GM21717 (cell line): ENCODE measurements around the gene STXBP2.

Source experiments
- ATAC-seq: cut with Tn5 transposase; IDR thresholded peaks from one replicate; pipeline ENCODE4 v1.9.1; 2021; ENCODE audit warnings: mild to moderate bottlenecking, moderate library complexity; ENCODE audit not compliant: unreplicated experiment

Gene STXBP2

GRCh38 chr19:7612282-7613274 is 24.3 kb upstream of the STXBP2 start:
- ATAC-seq, result no peak

DNA sequence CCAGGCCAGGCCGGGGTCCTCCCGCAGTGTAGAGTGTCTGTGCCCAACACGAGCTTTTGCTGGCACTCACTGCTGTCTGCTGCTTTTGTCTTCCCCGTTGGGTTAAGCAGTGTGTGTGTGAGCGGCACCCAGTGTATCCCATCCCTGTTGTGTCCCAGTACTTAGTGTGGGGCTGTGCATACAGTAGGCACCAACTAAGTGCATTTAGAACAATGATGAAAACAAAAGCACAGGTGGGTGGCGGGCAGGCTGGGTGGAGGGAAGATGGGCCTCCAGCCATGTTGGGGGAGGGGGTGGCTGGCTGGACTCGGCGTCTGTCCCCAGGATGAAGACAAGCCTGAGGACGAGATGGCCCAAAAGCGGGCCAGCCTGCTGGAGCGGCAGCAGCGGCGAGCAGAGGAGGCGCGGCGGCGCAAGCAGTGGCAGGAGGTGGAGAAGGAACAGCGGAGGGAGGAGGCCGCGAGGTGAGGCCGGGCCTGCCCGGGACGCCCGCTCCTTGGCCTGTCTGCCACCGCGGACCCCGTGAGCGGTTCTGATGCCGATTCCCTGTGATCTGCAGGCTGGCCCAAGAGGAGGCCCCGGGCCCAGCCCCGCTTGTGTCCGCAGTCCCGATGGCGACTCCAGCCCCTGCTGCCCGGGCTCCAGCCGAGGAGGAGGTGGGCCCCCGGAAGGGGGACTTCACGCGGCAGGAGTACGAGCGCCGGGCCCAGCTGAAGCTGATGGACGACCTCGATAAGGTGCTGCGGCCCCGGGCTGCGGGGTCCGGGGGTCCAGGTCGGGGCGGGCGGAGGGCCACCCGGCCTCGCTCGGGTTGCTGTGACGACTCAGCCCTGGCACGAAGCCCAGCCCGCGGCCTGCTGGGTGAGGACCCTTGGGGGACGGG is 21.8 kb upstream of the STXBP2 start:
- ATAC-seq, result no peak

- no peak for ATAC-seq
Measured at GRCh38 chr19:7617172-7617571, 19.7 kb upstream of the STXBP2 start.

GRCh38 chr19:7617735-7618134 is 19.2 kb upstream of the STXBP2 start:
- no peak for ATAC-seq

- ATAC-seq, result no peak
Measured at GRCh38 chr19:7618348-7618747, 18.6 kb upstream of the STXBP2 start.

- ATAC-seq, result no peak
Measured at GRCh38 chr19:7618771-7619510, 18.0 kb upstream of the STXBP2 start.

DNA sequence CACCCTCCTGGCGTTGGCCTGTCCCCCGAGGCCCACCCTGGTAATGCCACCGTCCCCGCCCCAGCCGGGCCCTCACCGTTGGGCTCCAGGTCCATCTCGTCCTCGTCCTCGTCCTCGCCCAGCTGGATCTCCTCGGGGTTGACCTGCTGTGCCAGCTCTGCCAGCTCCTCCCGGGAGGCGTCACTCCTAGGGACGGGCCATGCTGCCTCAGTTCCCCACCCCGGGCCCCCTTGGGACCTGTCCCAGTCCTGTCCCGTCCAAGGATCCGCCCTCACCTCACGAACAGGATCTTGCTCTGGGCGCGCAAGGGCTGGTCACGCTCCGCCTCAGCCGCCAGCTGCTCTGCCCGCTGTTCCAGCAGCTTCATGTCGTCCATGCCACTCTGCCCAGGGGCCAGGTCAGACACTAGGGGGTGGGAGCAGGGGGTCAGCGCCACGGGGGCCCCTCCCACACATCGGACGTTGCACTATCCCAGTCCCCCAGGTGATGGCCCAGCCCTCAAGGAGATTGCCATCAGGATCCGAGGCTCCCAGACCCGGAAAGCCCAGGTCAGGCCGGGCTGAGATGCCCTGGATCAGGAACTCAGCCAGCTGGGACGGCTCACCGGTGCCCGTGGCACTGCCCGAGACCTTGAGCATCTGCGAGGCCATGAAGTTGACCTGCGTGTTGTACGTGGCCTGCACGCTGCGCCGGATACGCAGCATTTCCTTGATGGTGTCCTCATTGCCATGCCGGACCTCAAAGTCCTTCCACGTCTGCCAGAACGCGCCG is 17.1 kb upstream of the STXBP2 start:
- ATAC-seq, result no peak

DNA sequence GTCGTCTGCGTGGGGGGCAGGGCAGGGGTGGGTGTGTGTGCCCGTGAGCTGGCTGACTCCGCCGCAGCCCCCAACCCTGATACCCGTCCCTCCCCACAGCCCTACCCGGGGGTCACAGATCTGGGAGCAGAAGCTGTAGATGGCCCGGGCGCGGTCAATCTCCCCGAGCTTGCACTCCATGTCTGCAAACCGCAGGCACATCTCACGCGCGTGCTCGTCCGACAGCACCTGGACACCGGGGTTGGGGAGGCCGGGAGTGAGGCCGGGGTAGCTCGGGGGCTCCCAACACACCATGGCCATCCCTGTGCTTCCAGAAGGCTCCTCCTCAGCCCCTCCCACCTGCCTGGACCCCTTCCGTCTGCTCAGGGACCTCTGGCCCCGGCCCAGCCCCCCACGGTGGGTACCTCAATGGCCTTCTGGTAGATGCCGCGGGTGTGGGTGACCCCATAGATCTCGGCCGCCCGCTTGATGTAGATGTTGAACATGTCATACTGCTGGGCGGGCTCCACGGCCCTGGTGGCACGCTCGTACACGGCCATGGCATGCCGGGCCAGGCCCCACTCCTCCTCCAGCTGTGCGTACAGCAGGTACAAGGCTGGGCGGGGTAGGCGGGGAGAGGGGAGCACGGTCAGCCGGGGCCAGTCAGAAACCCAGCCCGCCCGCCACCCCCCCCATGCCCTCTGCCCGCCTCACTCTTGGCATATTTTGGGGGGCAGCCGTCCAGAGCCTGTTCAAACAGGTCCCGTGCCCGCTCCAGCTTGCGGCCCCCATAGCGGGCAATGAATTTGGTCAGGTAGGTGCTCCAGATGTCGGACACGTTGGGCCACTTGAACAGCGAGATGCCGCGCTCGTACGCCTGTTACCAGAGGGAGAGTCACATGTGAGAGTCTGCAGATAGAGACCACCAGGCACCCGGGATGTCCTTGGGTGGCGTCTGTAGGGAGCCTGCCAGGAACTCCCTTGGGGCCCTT is 16.2 kb upstream of the STXBP2 start:
- no peak for ATAC-seq

- no peak for ATAC-seq
Measured at GRCh38 chr19:7622933-7623685, 13.8 kb upstream of the STXBP2 start.

- ATAC-seq, result no peak
Measured at GRCh38 chr19:7623725-7624603, 12.9 kb upstream of the STXBP2 start.

GRCh38 chr19:7624810-7625209 is 12.1 kb upstream of the STXBP2 start:
- ATAC-seq, result no peak

GRCh38 chr19:7625763-7626372 is 11.0 kb upstream of the STXBP2 start:
- ATAC-seq, result no peak

DNA sequence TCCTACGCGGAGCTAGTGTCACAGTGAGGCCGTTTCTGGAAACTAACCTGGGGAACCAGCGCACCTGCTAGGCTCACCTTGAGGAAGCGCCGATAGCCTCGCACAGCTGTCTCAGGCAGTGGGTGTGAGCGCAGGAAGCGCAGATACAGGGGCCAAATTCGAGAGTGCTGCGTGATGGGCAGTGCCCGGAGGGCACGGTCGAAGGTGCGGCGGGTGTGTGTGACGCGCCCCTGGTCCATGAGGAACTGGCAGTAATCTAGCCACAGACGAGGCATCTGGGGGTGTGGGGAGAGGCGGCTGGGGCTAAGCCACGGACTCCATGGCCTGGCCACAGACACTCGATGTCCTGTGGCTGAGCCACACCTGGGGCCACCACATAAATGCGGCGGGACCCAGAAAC is 9.7 kb upstream of the STXBP2 start:
- ATAC-seq, result no peak

DNA sequence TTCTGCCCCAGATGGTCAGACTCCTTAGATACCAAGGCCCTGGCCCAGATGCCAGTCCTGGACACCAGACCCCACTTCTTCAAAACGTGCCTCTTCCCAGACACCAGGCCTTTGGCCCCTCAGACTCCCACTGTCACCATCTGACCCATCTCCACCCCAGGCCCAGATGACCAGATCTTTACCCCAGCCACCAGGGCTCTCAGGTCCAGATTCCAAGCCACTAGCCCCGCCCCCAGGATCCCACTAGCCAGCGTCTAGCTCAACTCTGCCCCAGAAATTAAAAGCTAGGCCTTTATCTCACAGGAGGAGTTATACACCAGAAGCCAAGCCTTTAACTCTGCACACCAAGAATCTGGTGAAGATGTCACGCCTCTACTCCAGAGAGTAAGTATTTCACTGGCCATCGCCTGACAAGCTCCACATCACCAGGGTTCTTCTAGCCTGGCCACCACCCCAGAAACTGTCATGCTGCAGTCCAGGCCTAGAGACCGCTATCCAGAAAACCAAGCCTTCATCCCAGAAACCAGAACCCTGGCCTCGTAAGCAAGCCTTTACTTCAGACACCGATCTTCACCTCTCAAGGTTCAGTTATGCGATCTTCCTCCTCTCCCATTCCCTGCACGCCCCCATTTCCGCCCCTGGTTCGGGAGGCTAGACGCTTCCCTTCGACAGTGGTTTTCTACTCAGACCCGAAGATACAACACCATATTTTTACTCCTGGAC is 8.2 kb upstream of the STXBP2 start:
- no peak for ATAC-seq

GRCh38 chr19:7629347-7630054 is 7.4 kb upstream of the STXBP2 start, which contains the start of the genes PET100 and XAB2:
Gene PET100, plus strand, starts transcription at chr19:7629793. Its CDS starts 41 bp downstream, at chr19:7629834.
Gene XAB2, minus strand, starts transcription at chr19:7629545. Its CDS starts 18 bp downstream, at chr19:7629527.
- ATAC-seq, result peak; percentile 70
